Stimulated activated CD8-positive, alpha-beta memory T cell treated with anti-CD3 and anti-CD28 coated beads, Interleukin-7, amount 100 ng/mL, for 24 hours (primary cell): Measurements from ENCODE around the gene A4GNT.

Source experiments
- DNase-seq: peaks from one replicate; pipeline ENCODE4 v3.0.0-alpha.2; 2020; ENCODE audit warnings: low read depth

Gene A4GNT

DNA sequence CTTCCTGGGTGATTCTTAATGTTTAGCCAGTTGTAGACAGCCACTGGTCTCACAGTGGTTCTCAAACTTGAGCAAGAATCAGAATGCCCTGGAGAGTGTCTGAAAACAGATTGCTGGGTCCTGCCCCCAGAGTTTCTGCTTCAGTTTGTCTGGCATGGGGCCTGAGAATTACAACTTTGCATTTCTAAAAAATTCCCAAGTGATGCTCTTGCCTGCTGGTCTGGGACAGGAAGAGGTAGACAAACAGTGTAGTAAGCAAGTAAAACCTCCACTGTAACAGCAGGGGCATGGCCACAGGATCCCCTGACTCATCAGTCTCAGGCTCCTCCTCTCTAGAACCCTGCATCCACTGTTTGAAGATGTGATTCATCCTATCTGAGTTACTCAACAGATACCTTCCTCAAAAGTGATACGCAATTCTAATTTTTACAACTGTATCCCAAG lies 53.3 kb downstream of the A4GNT start:
- no peak for DNase-seq

DNA sequence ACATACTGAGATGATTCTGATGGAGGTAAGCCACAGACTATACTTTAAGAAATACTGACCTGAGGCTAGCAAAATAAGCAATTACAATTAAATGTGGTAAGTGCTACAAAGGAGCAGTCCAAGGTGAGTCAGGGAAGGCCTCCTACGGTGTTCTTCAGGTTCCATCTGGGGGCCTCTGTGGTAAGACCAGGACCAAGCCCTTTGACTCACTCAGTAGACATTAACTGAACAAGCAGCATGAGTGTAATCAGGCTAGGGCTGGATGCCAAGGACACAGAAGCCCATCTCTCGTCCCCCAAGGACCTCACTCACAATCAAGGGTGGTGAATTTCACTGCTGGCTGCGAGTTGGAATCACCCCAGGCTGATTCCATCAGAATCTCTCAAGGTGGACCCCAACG lies 54.1 kb downstream of the A4GNT start:
- DNase-seq = no peak
